Astrocyte (in vitro differentiated cells and primary cell): ENCODE measurements around the gene EHD4.

Experiments used
- CTCF ChIP-seq: IDR thresholded peaks from 2 replicates; pipeline ENCODE4 v1.5.1; 2011; ENCODE audit warnings: low read depth, mild to moderate bottlenecking, inconsistent platforms, low read length, moderate library complexity; ENCODE audit not compliant: insufficient read depth
- EZH2 ChIP-seq: IDR thresholded peaks from 2 replicates; pipeline ENCODE4 v1.6.1; 2012; ENCODE audit warnings: mild to moderate bottlenecking, low read length, inconsistent platforms; ENCODE audit not compliant: insufficient read depth

- no peak for TF ChIP-seq CTCF
- no peak for TF ChIP-seq EZH2
Observed at GRCh38 chr15:41901431-41901830, 70.9 kb downstream of the EHD4 start.
